Loucy (cell line): ENCODE data around the gene BCR.

Source experiments
- H2AFZ ChIP-seq: fragments of 200-600 bp; sonication (generic); 2 replicates; pipeline ENCODE4 v1.6.0; 2016; ENCODE audit warnings: antibody characterized with exemption, mild to moderate bottlenecking, low read length, moderate library complexity
- H3F3A ChIP-seq: fragments of 200-600 bp; 2 replicates; pipeline ENCODE4 v1.6.0; 2016; ENCODE audit warnings: antibody characterized with exemption, low read depth, mild to moderate bottlenecking
- H3K27me3 ChIP-seq: fragments of 200-600 bp; sonication (generic); 2 replicates; pipeline ENCODE4 v1.6.1; 2014; ENCODE audit warnings: low read length, mild to moderate bottlenecking; ENCODE audit not compliant: insufficient read depth, poor library complexity, severe bottlenecking
- H3K36me3 ChIP-seq: fragments of 200-600 bp; sonication (generic); 2 replicates; pipeline ENCODE4 v1.6.1; 2016; ENCODE audit warnings: low read length; ENCODE audit not compliant: insufficient read depth
- H3K4me1 ChIP-seq: fragments of 200-600 bp; sonication (generic); 2 replicates; pipeline ENCODE4 v1.5.1; 2014; ENCODE audit warnings: low read length, mild to moderate bottlenecking; ENCODE audit not compliant: insufficient read depth, poor library complexity, severe bottlenecking
- H3K4me2 ChIP-seq: fragments of 200-600 bp; sonication (generic); 2 replicates; pipeline ENCODE4 v1.6.0; 2014; ENCODE audit warnings: antibody characterized with exemption, low read length, low read depth, mild to moderate bottlenecking; ENCODE audit not compliant: poor library complexity, severe bottlenecking
- H3K4me3 ChIP-seq: fragments of 200-600 bp; sonication (generic); 2 replicates; pipeline ENCODE4 v1.5.1; 2014; ENCODE audit warnings: low read length, mild to moderate bottlenecking, mixed read lengths; ENCODE audit not compliant: poor library complexity, severe bottlenecking
- H3K79me2 ChIP-seq: fragments of 200-600 bp; sonication (generic); 2 replicates; pipeline ENCODE4 v1.6.1; 2014; ENCODE audit warnings: low read length; ENCODE audit not compliant: insufficient read depth
- H3K9ac ChIP-seq: fragments of 200-600 bp; sonication (generic); 2 replicates; pipeline ENCODE4 v1.6.0; 2014; ENCODE audit warnings: mild to moderate bottlenecking, low read depth, low read length, moderate library complexity; ENCODE audit not compliant: poor library complexity, severe bottlenecking
- H3K9me2 ChIP-seq: fragments of 200-600 bp; sonication (generic); replicated peaks from 2 replicates; pipeline ENCODE4 v1.6.1; 2016; ENCODE audit warnings: low read depth, low read length, mixed read lengths
- H3K9me3 ChIP-seq: fragments of 200-600 bp; sonication (generic); 2 replicates; pipeline ENCODE4 v1.6.1; 2014; ENCODE audit warnings: mild to moderate bottlenecking, antibody characterized with exemption, low read length, low read depth; ENCODE audit not compliant: insufficient read depth
- H4K20me1 ChIP-seq: fragments of 200-600 bp; sonication (generic); 2 replicates; pipeline ENCODE4 v1.6.0; 2014; ENCODE audit warnings: antibody characterized with exemption, low read length, mild to moderate bottlenecking; ENCODE audit not compliant: insufficient read depth, poor library complexity, severe bottlenecking
- EZH2phosphoT487 ChIP-seq: fragments of 200-600 bp; IDR thresholded peaks from 2 replicates; pipeline ENCODE4 v1.6.1; 2018; ENCODE audit warnings: antibody characterized with exemption, mild to moderate bottlenecking, moderate library complexity, borderline replicate concordance
- TF ChIP-seq, protein P1 (sequence below): fragments of 200-600 bp; sonication (generic); conservative IDR thresholded peaks from 2 replicates; pipeline ENCODE4 v1.5.1; 2014; ENCODE audit warnings: mild to moderate bottlenecking, antibody characterized with exemption, low read length

Gene BCR

DNA sequence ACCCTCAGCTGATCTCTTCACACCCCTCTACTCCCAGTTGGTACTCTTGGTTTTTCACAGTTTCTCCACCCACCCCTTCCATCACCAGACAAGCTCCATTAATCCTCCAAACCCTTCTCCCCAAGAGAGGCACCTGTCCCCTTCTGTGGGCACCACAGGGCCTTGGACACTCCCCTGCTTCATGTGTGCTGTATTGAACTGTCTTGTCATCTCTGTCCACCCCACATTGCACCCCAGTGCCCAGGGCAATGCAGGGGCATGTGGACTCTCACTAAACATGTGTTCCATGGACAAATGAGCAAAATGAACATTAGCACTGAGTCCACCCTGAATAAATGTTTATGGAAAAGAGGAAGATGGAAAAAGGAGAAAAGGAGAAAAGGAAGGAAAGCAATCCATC, 181.4 kb downstream of the BCR start:
- no peaks in the 10 kb centered on the region for H3K27me3 ChIP-seq

DNA sequence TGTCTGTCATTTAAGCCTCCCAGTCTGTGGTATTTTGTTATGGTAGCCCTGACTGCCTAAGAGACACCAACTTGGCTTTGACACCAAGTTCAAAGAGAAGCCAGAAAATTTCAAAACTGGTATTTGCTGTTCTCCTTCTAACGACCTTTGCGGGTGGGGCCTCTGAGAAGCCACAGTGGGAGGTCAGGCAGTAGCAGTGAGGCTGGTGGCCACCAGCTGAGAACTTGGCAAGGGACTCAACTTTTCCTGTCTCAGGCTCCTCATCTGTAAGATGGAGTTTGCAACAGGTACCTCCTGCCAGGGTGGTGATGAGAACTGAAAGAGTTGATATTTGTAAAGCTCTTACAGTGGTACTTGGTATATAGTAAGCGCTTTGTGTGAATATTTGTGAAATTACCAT, 183.4 kb downstream of the BCR start:
- H3K4me1 ChIP-seq: peaks cover 3% of the 10 kb centered on the region
- no peaks in the 10 kb centered on the region for H3K9me3 ChIP-seq
- H4K20me1 ChIP-seq: no peaks in the 10 kb centered on the region
- no peak overlapping the region for H3K4me2 ChIP-seq
- no peaks in the 10 kb centered on the region for H3K9me2 ChIP-seq
- H2AFZ ChIP-seq: no peak overlapping the region
- no peak overlapping the region for H3K9ac ChIP-seq
- no peaks in the 10 kb centered on the region for H3K27me3 ChIP-seq
- no peaks in the 10 kb centered on the region for H3K36me3 ChIP-seq
- no peaks in the 10 kb centered on the region for H3K79me2 ChIP-seq
- no peak overlapping the region for H3K4me3 ChIP-seq
- TF ChIP-seq, protein P1, sequence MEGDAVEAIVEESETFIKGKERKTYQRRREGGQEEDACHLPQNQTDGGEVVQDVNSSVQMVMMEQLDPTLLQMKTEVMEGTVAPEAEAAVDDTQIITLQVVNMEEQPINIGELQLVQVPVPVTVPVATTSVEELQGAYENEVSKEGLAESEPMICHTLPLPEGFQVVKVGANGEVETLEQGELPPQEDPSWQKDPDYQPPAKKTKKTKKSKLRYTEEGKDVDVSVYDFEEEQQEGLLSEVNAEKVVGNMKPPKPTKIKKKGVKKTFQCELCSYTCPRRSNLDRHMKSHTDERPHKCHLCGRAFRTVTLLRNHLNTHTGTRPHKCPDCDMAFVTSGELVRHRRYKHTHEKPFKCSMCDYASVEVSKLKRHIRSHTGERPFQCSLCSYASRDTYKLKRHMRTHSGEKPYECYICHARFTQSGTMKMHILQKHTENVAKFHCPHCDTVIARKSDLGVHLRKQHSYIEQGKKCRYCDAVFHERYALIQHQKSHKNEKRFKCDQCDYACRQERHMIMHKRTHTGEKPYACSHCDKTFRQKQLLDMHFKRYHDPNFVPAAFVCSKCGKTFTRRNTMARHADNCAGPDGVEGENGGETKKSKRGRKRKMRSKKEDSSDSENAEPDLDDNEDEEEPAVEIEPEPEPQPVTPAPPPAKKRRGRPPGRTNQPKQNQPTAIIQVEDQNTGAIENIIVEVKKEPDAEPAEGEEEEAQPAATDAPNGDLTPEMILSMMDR: no peak
- no peak for TF ChIP-seq EZH2phosphoT487
- H3F3A ChIP-seq: no peaks in the 10 kb centered on the region

More for the DNA sequence above, 181.4 kb downstream of the BCR start:
- Histone ChIP-seq H3K4me2 (no peak overlapping the region), H3F3A (no peaks in the 10 kb centered on the region), H4K20me1 (no peaks in the 10 kb centered on the region), H2AFZ (no peak overlapping the region), H3K9ac (no peak overlapping the region), H3K4me3 (no peak overlapping the region), H3K4me1 (peaks cover 3% of the 10 kb centered on the region), H3K9me3 (no peaks in the 10 kb centered on the region), H3K36me3 (no peaks in the 10 kb centered on the region), H3K9me2 (no peaks in the 10 kb centered on the region), H3K79me2 (no peaks in the 10 kb centered on the region)
- no peak for TF ChIP-seq EZH2phosphoT487
- TF ChIP-seq, protein P1: no peak

DNA sequence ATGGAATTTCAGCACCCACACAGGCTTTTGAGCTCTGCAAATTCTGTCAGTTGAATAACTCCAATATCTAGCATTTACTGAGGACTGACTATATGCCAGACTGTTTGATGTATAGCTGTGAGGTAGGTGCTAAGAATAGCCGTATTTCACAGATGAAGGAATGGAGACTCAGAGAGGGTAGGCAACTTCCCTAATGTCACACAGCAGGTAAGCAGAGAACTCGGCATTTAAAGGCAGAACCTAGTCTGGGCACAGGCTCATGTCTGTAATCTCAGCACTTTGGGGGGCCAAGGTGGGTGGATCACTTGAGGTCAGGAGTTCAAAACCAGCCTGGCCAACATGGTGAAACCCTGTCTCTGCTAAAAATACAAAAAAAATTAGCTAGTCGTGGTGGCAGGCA, 184.1 kb downstream of the BCR start:
- H3K27me3 ChIP-seq: no peaks in the 10 kb centered on the region
- no peak overlapping the region for H3K9ac ChIP-seq
- no peak overlapping the region for H3K4me3 ChIP-seq
- no peaks in the 10 kb centered on the region for H3F3A ChIP-seq
- peaks cover 3% of the 10 kb centered on the region for H3K4me1 ChIP-seq
- H3K4me2 ChIP-seq: no peak overlapping the region
- H3K9me2 ChIP-seq: no peaks in the 10 kb centered on the region
- TF ChIP-seq, protein P1: no peak
- TF ChIP-seq EZH2phosphoT487: no peak
- no peaks in the 10 kb centered on the region for H4K20me1 ChIP-seq
- no peak overlapping the region for H2AFZ ChIP-seq
- H3K9me3 ChIP-seq: no peaks in the 10 kb centered on the region
- H3K79me2 ChIP-seq: no peaks in the 10 kb centered on the region
- no peaks in the 10 kb centered on the region for H3K36me3 ChIP-seq
